T follicular helper cell (primary cell): Measurements from ENCODE around the gene CENPB.

Experiments used
- DNase-seq: peaks from one replicate; pipeline ENCODE4 v3.0.0-alpha.2; 2020; ENCODE audit warnings: low read depth

Gene CENPB

DNA sequence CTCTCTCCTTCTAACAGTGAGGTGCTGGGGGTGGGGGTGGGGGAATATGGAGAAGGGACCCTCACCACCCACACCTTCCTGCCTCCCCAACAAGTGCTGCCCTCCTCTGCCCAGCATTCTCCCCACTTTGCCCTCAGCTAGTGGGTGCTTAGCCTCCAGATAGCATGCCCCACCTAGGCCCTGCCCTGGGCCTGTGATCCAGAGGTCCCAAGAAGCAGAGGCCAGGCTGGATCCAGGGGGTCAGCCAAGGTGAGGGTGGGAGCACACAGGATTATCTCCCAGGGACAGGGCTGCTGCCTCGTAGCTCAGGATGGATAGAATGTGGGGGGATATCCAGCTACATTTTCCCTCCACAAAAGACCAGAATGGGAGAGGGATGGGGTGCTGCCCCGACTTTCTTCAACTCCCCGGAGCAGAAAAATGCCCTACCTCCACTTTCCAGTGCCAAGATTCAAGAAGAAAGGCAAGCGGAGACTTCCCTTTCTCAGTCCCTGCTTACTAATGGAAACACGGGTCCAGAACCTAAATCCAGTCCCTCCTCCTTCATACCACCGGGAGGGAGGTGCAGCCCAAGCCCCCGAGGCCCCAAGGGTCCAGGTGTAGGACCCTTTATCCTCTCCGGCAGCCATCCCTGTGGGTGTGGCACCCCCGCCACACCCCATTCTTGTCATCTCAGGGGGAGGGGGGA lies 20.0 kb downstream of the CENPB start:
- DNase-seq = no peak

DNA sequence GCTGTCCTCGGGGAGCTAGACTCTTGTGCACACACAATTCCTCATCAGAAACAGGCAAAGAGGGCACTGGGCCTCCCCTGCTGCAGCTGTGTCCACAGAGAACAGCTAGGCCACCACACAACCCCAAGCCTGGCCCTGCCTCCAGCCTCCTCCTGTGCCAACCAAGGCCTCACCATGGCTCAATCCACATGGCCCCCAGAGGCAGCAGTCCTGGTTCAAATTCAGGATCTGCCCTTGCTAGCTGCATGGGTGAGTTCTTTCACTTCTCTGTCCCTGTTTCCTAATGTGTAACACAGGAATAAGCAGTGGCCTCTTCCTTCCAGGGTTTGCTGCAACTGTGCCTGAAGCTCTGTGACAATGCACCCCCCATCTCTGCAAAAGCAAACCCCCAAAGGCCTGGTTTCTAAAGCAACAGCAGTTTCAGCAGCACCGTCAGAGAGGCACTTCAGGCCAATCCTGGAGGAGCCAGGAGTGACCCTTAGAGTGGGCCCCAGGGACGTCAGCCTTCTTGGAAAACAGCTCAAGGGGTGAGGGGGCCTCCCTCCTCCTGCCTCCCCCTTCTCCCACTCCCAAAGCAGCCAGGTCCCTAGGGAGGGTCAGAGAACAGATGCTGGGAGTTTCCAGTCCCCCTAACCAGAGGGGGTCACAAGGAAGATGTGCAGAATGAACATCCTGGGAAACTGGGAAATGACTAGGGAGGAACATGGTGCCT lies 21.2 kb downstream of the CENPB start:
- DNase-seq = no peak

DNA sequence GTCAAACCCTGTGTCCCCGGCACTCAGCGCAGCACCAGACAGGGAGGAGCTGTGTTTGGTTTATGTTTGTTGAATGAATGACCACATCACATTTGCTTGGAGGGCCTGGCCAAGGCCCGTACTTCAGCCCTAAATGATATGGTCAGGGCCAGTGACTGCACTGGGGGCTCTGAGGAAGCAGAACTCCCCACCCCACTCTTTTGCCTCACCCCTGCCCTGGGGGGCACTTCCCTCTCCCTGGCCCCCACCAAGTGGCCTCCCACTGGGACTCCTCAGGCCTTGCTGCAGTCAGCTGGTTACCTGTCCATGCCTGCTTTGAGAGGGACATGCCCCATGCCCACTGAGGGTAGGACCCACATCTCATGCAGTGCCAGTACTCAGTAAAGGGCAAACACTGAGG lies 21.9 kb downstream of the CENPB start:
- DNase-seq = no peak

DNA sequence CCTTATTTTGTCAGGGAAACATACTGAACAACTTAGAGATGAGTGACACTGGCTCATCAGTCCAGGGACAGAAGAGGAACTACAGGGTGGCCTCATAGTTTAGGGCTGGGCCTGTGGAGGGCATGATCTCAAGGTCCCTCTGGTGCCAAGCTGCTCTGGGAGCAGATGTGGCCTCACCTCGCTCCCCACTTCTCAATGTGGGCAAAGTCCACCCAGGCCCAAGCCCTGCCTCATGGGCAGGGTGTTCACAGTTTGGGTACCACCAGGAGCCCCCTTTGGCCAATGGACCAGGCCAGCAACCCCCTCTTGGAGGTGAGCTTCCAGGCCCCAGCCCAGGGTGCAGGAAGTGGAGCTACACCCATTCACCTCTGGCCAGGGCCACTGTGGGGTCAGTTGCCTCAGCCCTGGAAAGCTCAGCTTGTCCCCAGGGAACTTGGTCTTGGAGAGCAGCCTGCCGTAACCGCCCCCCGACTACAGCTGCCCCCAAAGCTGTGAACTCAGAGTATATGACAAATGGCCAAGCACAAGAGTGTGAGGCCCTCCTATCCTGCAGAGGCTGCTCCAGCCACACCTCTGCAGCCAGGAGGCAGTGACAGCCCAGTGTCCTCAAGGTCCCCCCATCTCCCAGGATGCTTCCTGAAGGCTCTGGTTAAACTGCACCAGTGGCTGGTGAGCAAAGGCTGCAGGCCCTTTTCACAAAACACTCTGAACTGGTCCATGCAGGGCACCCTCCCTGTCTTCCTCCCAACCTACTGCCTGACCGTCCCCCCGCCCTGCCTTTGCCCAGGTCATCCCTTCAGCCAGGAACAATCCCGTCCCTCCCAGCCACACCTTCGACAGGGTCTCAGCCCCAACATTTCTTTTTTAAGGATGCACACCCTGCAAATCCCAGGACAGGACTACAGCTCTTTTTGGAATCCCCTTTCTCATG lies 22.6 kb downstream of the CENPB start:
- DNase-seq = no peak

DNA sequence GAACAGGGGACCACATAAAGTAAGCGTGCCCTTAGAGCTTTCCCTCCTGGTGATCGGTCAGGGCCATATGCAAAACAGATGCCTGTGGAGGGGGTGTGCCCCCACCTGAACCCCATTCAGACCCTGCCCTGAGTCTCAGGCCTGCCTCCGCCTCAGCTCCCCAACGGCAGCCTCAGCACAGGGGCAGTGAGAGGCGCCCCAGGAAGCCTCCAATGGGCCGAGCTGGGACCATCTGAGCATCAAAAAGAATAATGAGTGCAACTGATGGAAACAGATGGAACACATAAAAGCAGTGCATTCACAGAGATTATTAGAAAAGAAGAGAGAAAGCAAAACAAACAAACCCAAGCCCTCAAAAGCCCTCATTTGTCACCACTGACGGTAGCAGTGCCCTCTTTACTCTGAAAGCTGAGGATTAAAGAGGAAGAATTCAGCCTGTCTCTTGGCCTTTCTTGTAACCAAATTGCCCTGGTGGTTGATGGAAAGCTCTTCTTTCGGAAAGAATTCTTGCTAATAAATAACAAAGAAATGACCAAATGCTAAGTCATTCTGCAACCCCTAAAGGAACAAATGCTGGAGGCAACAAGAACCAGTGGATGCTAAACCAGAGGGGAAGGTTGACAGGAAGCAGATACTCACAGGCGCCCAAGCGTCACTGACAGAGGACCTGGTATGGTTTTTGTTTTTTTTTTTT lies 25.7 kb downstream of the CENPB start:
- DNase-seq = no peak

DNA sequence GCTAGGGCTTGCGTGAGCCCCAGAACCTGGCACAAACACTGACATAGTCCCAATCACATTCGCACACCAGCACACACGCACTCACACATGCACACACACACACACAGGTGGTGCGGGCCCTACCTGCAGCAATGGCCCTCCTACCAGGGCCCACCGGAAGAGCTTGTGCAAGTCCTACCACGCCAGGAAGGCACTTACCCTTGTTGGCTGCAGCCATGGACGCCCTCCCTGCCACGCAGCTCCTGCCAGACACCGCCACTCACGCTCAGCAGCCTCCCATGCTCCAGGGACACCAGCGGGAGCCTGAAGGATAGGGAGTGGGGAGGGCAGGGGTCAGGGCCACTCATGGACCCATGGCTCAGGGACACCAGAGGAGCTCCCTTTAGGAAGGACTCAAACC lies 26.7 kb downstream of the CENPB start:
- DNase-seq = no peak

DNA sequence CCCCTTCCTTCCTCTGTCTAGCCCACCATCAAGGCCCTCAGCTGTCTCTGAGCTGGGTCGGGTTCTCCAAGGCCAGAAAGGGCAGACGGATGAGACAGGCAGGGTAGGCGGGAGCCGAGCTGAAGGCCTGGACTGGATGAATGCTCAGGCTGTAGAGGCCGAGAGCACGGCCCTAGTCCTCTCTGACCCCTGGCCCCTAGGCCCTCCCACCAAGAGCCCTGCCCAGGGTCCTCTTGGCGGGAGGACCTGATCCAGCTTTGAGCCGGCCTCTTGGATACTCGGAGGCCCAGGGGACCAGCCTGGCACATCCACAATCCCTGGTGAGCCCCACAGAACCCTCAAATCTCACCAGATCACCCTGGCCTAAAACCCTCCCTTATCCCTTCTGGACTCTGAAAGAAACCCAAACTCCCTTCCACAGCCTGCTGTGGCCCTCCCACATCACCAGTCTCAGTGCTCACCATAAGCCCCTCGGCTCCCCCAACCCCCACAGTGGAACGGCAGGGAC lies 27.2 kb downstream of the CENPB start:
- no peak for DNase-seq

DNA sequence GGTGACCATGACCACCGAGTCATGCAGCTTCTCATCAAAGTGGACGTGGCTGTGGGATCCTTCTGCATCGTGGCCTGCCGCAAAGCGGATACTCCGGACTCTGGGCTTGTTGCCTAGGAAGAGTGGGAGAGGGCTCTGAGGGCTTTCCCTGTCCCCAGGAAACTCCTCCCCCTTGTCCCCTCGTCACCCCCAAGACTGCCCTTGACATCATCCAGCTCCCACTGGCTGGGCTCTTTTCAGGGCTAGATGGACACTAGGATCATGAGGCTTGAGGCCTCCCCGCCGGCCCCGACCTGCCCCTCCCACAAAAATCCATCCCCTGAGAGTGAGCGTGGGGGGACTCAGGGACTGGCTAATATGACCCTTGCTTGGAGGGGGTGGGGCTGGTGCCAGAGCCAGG lies 28.0 kb downstream of the CENPB start:
- DNase-seq = no peak

DNA sequence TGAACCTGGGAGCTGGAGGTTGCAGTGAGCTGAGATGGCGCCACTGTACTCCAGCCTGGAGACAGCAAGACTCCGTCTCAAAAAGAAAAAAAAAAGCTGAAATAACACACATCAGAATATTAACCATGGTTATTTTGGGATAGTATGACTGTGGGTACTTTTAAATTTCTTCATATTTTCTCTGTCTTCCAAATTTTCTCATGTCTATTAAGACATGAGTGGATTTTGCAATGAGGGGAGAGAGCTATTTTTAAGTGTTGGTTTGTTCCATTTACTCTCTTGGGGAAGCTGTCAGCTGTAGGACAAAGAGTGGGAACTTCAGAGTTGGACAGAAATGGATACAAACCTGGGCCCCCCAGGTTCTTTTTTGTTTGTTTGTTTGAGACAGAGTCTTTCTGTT lies 29.3 kb downstream of the CENPB start:
- no peak for DNase-seq

DNA sequence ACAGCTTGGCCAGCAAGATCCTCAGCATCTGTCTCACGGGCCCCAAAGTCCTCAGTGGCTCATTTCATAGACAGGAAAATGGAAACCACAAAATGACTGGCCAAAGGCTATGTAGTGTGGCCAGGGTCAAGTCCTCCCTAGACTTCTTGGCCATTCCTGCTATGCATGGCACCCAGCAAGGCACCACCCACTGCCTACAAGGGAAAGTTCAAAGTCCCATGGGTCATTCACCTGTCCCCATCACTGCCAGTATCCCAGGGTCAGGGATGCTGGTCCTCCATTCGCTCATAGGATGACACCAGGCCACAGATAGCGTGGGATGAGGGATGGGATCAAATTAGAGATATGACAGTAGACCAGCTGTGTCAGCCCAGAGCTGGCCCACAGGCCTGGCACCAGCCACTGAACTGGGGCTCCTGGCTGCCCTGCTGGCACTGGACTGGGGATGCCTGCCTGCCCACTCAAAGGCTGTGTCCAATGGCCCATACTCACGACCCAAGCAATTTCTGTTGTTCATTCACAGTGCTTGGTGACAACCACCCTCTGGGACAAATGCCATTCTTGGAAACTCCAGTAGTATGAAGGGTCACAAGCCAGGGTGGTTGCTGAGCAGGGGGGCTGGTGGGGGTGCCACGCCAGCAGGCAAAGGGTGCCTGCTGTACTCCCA lies 30.6 kb downstream of the CENPB start:
- no peak for DNase-seq

DNA sequence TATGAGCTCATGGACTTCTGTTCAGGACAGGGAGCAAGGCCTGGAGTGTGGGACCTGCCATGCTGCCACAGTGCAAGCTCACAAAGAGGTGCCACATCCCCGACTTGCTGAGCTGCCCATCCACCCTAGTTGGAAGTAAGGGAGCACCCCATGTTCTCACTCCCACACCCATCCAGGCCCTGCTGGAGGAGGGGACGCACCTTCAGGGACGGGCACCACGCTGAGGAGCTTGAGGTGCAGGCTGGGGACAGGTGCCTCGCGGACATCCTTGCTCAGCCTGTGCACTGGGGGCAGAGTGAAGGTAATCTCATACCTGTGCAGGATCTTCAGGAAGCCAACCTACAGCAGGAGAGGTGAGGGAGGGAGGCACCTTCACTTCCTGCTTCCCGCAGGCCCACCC lies 31.3 kb downstream of the CENPB start:
- DNase-seq = no peak

DNA sequence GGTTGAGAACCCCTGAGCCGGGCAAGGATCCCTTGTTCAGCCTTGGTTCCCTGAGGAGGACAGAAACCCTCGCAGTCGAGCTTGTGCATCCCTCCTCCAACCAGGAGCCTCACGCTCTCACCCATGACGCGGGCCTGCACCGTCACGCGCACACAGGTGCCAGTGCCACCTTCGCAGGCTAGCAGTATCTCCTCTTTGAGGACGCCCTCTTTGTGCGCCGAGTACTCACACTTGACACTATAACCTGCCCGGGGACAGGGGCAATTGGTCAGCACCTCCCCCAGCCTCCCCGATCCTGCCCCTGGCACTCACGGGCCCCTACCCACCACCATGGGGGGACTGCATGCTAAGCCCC lies 32.3 kb downstream of the CENPB start:
- DNase-seq = no peak

DNA sequence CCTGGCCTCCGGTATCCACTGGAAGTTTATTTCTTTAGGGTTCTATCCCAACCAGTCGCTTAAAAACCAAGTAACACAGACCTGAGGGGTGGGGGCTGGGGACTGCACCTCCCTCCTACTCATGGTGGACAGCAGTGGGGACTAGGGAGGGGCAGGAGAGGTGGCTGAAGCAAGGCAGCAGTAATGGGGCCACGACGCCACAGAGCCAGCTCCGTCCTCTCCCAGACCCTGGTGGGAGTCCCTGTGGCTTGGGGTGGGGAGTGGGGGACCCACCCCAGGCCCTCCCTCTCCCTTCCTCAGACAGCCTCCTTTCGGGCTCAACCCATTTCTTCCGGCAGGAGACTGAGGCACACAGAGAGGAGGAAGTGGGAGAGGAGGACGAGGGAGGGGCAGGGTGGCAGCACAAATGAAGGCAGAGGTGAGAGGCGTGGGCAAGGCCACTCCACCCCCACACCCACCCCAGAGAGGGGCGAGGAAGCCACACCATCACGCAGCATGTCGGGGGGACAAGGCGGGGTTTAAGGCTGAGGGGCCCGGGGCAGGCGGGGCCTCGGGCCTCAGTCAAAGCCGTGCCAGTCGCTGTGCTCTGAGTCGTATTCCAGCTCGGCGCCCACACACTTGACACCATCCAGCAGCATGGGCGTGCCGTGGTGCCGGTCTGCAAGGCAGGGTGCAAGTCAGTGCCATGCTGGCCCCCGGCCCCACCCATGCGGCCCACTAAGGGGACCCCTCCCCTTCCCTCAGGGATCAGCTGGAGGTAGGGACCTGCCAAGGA lies 32.9 kb downstream of the CENPB start:
- DNase-seq = no peak

DNA sequence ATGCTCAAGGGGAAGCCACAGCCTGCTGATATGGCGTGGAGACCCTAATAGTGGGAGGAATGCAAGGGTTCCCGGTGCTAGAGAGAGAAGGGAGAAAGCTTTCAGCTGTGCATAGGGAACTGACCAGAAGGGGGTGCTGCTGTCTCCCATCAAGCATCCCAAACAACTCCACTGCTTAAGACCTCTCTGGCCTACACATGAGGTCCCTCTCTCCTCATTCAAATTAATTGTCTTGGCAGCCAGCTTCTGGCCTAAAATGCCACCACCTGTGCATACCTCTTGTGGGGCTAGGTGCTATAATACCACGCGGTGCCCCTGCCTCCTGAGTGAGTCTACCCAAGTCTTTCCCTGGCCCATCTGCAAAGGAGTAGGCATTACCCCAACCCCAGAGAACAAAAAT lies 33.4 kb downstream of the CENPB start:
- peak; percentile 42 for DNase-seq

DNA sequence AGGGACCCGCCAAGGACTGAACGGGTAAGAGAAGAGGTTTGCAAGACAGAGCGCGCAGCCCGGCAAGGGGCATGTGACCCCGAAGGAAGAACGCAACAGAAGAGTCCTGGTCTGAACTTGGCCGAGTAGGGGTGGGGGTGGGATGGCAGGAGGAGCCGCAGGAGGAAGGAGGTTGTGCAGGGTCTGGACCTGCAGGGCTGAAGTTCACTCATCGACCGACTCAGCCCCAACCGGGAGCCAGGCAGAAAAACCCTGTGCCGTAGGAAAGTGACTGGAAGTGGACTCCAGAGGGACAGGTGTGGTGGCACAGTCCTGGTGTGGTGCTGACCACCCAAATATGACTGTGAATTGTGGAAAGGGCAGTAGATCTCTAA lies 34.2 kb downstream of the CENPB start:
- DNase-seq = no peak

DNA sequence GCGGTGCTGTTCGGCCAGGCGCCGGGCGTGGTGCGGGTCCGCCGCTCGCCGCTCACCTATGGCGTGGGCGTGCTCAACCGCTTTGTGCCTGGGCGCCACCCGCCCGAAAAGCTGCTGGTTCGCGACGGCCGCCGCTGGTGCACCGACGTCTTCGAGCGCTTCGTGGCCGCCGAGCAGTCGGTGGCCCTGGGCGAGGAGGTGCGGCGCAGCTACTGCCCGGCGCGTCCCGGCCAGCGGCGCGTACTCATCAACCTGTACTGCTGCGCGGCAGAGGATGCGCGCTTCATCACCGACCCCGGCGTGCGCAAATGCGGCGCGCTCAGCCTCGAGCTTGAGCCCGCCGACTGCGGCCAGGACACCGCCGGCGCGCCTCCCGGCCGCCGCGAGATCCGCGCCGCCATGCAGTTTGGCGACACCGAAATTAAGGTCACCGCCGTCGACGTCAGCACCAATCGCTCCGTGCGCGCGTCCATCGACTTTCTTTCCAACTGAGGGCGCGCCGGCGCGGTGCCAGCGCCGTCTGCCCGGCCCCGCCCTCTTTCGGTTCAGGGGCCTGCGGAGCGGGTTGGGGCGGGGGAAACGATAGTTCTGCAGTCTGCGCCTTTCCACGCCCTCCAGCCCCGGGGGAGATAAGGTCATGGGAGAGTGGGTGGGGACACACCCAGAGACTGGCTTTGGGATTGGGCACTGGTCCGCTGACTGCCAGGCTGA lies 34.7 kb downstream of the CENPB start:
- peak; percentile 26 for DNase-seq

DNA sequence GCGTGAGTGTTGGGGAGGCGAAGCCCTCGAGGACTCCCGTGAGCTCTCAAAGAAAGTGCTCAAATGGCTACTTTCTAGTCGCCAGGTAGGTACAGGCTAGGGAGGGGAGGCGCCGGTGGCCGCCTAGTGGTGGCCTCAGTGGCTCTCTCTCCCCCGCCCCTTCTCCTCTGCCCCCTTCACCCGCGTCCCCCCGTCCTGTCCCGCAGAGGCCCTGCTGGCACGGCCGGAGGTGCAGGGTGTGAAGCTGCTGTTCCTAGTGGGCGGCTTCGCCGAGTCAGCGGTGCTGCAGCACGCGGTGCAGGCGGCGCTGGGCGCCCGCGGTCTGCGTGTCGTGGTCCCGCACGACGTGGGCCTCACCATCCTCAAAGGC lies 35.2 kb downstream of the CENPB start:
- no peak for DNase-seq

DNA sequence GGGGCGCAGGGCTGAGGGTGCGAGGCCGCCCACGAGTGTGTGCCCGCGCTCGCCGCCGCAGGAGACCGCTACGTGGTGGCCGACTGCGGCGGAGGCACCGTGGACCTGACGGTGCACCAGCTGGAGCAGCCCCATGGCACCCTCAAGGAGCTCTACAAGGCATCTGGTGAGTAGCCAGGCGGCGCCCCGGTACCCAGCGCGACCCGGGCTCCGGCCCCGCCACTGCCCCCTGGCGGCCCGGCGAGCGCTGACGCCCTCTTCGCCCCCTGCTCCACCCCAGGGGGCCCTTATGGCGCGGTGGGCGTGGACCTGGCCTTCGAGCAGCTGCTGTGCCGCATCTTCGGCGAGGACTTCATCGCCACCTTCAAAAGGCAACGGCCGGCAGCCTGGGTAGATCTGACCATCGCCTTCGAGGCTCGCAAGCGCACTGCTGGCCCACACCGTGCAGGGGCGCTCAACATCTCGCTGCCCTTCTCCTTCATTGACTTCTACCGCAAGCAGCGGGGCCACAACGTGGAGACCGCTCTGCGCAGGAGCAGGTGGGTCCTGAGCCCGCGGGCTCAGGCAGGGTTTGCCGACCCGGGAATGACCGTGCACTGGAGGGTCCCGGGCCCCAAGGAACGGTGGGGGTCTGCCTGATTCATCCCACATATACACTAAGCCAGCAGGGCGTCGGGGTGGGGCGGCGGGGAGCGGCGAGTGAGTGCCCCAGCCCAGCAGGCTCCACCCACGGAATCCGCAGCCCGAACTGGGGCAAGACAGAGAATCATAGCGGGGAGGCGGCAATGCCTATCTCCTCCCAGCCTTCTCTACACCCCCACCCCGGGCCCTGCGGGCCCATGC lies 36.6 kb downstream of the CENPB start:
- no peak for DNase-seq

DNA sequence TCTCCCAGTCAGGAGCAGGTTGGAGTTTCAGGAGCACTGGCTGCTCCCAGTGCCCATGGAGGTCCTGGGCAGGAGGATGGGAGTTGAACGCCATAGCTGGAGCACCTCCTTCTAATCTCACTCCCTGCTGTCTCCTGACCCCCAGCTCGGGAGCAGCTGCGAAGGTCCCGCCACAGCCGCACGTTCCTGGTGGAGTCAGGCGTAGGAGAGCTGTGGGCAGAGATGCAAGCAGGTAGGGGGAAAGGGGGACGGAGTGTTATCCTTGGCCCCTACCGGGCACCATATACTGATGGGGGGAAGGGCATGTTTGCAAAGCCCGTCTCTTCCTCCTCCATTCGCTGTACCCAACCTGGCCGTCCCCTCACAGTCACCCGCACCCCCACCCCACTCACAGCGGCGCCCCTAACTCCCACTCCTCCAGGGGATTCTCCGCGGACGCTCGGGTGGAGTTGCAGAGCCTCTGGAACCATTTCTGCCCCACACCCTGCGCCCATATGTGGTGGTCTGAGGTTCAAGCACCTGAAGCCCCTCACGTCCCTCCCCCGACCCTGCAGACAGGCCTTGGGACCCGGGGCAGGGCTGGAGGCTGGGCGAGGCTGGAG lies 37.4 kb downstream of the CENPB start:
- no peak for DNase-seq
